ENCODE measurements around the gene ZNF394. TPM values are rescaled to one million over a fixed set of nuclear protein-coding genes. Genes with fewer than 3 reads are reported as not detected.

ZNF394 gene
- polyA plus RNA-seq, 3 donors = 35.7 to 57.7 (median 39.1) TPM

DNA sequence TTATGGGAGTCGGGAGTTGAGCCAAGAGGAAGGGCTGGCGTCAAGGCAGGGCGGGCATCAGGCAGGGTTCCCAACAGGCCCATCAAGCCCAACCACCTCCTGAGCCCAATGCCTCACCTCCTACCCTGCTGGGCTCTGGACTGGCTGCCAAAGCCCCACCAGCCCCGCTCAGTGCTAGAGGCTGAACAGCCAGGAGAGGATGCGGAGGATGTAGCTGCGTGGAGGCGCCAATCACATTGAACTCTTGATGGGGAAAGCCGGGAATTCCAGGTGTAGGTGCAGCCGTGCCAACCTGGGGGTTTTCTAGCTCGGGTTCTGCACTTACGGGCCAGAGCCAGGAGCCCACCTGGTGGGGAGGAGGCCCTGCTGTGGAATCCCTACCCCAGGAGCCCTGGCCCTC lies 47.0 kb downstream of the ZNF394 start:
- H3K4me3 Mint-ChIP-seq = no peak overlapping the region
- peaks cover 6% of the 10 kb centered on the region for H3K79me2 ChIP-seq (ENCODE audit: insufficient read depth, low read length)
- H3K27ac ChIP-seq (ENCODE audit: low read depth in 1 of 2, low read length in 2 of 2) = no peak overlapping the region
- H3K9ac ChIP-seq (ENCODE audit: insufficient read depth, low read length, poor library complexity, severe bottlenecking) = no peak overlapping the region
- H3K27me3 ChIP-seq (ENCODE audit: control insufficient read depth in 2 of 2, insufficient read depth in 2 of 2, low read length in 2 of 2) = no peaks in the 10 kb centered on the region
- H3K4me1 Mint-ChIP-seq = no peaks in the 10 kb centered on the region
- H3K9me3 Mint-ChIP-seq = peaks cover 0 to 2% (median 0%) of the 10 kb centered on the region in 7 donors
- peaks cover 98 to 100% of the 10 kb centered on the region in 2 donors for H3K36me3 ChIP-seq (replicated peaks in 1 of 2; ENCODE audit: control insufficient read depth in 1 of 2, insufficient read depth in 2 of 2, low read length in 2 of 2)
- intact Hi-C loops (cut with micrococcal nuclease) = no loop called here
- peaks cover 57% of the 10 kb centered on the region for H4K20me1 ChIP-seq (ENCODE audit: insufficient read depth, low read length)
- 99% methylated on average over 8 of the region's 11 CpGs for WGBS (ENCODE audit: insufficient coverage)
- H3K4me3 ChIP-seq (replicated peaks in 1 of 3; ENCODE audit: low read depth in 2 of 3, low read length in 3 of 3) = no peak overlapping the region
- no peaks in the 10 kb centered on the region for H3K27me3 Mint-ChIP-seq (ENCODE audit: low read depth in 3 of 3)
- H3K4me2 ChIP-seq (replicated peaks; ENCODE audit: extremely low read depth, low read length, poor library complexity, severe bottlenecking) = no peak overlapping the region
- TF ChIP-seq, protein P1, sequence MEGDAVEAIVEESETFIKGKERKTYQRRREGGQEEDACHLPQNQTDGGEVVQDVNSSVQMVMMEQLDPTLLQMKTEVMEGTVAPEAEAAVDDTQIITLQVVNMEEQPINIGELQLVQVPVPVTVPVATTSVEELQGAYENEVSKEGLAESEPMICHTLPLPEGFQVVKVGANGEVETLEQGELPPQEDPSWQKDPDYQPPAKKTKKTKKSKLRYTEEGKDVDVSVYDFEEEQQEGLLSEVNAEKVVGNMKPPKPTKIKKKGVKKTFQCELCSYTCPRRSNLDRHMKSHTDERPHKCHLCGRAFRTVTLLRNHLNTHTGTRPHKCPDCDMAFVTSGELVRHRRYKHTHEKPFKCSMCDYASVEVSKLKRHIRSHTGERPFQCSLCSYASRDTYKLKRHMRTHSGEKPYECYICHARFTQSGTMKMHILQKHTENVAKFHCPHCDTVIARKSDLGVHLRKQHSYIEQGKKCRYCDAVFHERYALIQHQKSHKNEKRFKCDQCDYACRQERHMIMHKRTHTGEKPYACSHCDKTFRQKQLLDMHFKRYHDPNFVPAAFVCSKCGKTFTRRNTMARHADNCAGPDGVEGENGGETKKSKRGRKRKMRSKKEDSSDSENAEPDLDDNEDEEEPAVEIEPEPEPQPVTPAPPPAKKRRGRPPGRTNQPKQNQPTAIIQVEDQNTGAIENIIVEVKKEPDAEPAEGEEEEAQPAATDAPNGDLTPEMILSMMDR (IDR thresholded peaks at IDR 0.05) = no peak
- H3K9me3 ChIP-seq (replicated peaks in 1 of 2; ENCODE audit: control insufficient read depth in 1 of 2, insufficient read depth in 1 of 2, low read length in 2 of 2) = no peaks in the 10 kb centered on the region
- no peak overlapping the region for H2AFZ ChIP-seq (ENCODE audit: insufficient read depth, low read depth, low read length, poor library complexity, severe bottlenecking)
- H3K4me1 ChIP-seq (ENCODE audit: control insufficient read depth in 1 of 2, insufficient read depth in 2 of 2, low read length in 2 of 2) = no peaks in the 10 kb centered on the region
- no peak overlapping the region for H3K27ac Mint-ChIP-seq
- peaks cover 72 to 93% of the 10 kb centered on the region in 2 donors for H3K36me3 Mint-ChIP-seq
- no peak for DNase-seq

DNA sequence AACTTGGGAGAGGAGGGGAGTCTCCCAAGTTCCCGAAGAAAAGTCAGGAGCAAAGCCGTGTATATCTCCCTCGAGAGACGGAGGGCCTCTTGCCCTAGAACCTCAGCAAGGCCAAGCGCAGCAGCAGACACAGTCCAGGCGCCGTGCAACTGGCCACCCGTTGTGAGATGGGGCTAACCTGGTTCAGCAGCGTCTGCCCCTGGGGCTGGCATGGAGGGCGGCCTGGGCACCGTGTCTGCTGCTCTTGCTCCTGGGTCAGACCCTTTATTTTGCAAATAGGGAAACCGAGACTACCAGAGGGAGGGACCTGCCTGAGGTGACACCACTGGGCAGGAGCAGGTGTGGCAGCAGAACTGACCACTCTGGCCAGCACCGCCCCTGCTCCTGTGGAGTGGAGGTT lies 47.5 kb downstream of the ZNF394 start:
- no peak overlapping the region for H2AFZ ChIP-seq (ENCODE audit: insufficient read depth, low read depth, low read length, poor library complexity, severe bottlenecking)
- H3K4me3 ChIP-seq (replicated peaks in 1 of 3; ENCODE audit: low read depth in 2 of 3, low read length in 3 of 3) = no peak overlapping the region
- 94% methylated on average over 12 of the region's 13 CpGs for WGBS (ENCODE audit: insufficient coverage)
- H3K4me1 ChIP-seq (ENCODE audit: control insufficient read depth in 1 of 2, insufficient read depth in 2 of 2, low read length in 2 of 2) = no peaks in the 10 kb centered on the region
- H3K36me3 ChIP-seq (replicated peaks in 1 of 2; ENCODE audit: control insufficient read depth in 1 of 2, insufficient read depth in 2 of 2, low read length in 2 of 2) = peaks cover 98 to 100% of the 10 kb centered on the region in 2 donors
- H3K36me3 Mint-ChIP-seq = peaks cover 72 to 93% of the 10 kb centered on the region in 2 donors
- H3K4me2 ChIP-seq (replicated peaks; ENCODE audit: extremely low read depth, low read length, poor library complexity, severe bottlenecking) = no peak overlapping the region
- peaks cover 52% of the 10 kb centered on the region for H4K20me1 ChIP-seq (ENCODE audit: insufficient read depth, low read length)
- H3K9me3 ChIP-seq (replicated peaks in 1 of 2; ENCODE audit: control insufficient read depth in 1 of 2, insufficient read depth in 1 of 2, low read length in 2 of 2) = no peaks in the 10 kb centered on the region
- no peak overlapping the region for H3K4me3 Mint-ChIP-seq
- H3K27ac ChIP-seq (ENCODE audit: low read depth in 1 of 2, low read length in 2 of 2) = no peak overlapping the region
- H3K79me2 ChIP-seq (ENCODE audit: insufficient read depth, low read length) = peaks cover under 1% of the 10 kb centered on the region
- no peaks in the 10 kb centered on the region for H3K27me3 ChIP-seq (ENCODE audit: control insufficient read depth in 2 of 2, insufficient read depth in 2 of 2, low read length in 2 of 2)
- intact Hi-C loops (cut with micrococcal nuclease) = no loop called here
- H3K27me3 Mint-ChIP-seq (ENCODE audit: low read depth in 3 of 3) = no peaks in the 10 kb centered on the region
- no peak overlapping the region for H3K9ac ChIP-seq (ENCODE audit: insufficient read depth, low read length, poor library complexity, severe bottlenecking)
- H3K4me1 Mint-ChIP-seq = no peaks in the 10 kb centered on the region
- H3K27ac Mint-ChIP-seq = peak overlapping the region in 2 of 7 donors; percentile 61 to 63
- no peak for DNase-seq
- TF ChIP-seq, protein P1 (IDR thresholded peaks at IDR 0.05) = no peak
- peaks cover 0 to 2% (median 0%) of the 10 kb centered on the region in 7 donors for H3K9me3 Mint-ChIP-seq

All from CD14-positive monocyte (primary cell).